GM12875 (cell line): Measurements from ENCODE around the gene PLCXD1.

ENCODE experiments used
- H3K4me3 ChIP-seq: one replicate; pipeline ENCODE4 v1.5.1; 2011; ENCODE audit warnings: low read depth, low read length, control low read depth
- TF ChIP-seq, protein P1 (sequence below): IDR thresholded peaks from 2 replicates; pipeline ENCODE4 v1.5.1; 2011; ENCODE audit warnings: low read depth, mild to moderate bottlenecking, control low read depth, inconsistent platforms, low read length, moderate library complexity, borderline replicate concordance; ENCODE audit not compliant: insufficient read depth

Gene PLCXD1

DNA sequence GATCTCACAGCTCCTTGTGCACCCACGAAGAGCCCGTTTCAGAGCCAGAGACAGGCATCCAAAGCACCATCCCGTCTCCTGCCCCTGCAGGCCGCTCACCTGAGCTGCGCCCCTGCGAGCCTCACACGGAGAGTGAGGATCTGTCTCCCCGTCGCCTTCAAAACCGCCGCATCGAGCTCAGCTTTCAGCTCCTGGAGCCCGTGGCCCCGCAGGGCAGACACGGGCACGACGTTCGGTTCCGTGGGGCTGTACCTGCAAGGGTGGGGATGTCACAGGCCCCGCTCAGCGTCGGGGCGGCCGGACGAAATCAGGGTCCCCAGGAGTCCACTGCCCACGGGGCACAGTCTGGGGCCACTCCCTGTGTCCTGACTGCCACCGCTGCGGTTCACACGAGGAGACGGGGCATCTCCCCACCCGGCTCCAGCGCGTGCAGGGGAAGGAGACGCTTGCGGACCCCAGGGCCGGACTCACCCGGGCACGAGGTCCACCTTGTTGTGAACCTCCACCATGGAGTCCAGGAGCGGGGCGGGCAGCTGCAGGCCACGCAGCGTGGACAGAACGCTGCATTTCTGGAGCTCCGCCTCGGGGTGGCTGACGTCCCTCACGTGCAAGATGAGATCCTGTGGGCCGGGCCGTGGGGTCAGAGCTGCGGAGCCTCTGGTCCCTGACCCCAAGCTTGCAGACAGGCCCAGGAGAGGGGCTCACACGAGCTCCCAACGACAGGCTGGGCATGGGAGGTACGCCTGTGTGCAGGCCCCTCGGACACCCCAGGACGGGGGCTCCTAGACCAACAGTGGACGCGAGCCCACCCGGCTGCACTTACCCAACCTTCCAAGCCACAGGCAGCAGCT, 26.3 kb downstream of the PLCXD1 start:
- TF ChIP-seq, protein P1, sequence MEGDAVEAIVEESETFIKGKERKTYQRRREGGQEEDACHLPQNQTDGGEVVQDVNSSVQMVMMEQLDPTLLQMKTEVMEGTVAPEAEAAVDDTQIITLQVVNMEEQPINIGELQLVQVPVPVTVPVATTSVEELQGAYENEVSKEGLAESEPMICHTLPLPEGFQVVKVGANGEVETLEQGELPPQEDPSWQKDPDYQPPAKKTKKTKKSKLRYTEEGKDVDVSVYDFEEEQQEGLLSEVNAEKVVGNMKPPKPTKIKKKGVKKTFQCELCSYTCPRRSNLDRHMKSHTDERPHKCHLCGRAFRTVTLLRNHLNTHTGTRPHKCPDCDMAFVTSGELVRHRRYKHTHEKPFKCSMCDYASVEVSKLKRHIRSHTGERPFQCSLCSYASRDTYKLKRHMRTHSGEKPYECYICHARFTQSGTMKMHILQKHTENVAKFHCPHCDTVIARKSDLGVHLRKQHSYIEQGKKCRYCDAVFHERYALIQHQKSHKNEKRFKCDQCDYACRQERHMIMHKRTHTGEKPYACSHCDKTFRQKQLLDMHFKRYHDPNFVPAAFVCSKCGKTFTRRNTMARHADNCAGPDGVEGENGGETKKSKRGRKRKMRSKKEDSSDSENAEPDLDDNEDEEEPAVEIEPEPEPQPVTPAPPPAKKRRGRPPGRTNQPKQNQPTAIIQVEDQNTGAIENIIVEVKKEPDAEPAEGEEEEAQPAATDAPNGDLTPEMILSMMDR, result no peak
- no peak overlapping the region for H3K4me3 ChIP-seq

DNA sequence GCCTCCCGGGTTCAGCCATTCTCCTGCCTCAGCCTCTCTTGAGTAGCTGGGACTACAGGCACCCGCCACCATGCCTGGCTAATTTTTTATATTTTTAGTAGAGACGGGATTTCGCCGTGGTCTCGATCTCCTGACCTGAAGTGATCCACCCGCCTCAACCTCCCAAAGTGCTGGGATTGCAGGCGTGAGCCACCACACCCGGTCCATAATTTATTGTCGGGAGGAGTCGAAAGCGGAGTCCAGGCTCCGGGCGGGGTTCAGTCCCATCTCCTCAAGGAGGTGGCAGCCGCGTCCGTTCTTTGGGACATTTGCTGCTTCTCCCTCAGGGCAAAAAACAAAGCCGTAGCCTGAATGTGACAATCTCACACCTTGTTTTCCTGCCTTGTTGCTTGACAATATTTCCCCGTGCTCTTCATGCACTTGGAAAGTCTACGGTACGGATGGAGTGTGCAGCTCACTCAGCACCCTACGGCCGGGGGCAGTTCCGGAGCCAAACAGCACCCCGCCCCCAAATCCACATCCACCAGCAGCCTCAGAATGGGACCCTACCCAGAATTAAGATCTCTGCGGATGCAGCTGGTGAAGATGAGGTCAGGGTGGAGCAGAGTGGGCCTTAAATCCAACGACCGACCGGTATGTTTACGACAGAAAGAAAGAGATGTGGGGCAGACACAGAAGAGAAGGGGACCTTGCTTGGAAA, 27.8 kb downstream of the PLCXD1 start:
- TF ChIP-seq, protein P1, result no peak
- H3K4me3 ChIP-seq, result no peak overlapping the region

DNA sequence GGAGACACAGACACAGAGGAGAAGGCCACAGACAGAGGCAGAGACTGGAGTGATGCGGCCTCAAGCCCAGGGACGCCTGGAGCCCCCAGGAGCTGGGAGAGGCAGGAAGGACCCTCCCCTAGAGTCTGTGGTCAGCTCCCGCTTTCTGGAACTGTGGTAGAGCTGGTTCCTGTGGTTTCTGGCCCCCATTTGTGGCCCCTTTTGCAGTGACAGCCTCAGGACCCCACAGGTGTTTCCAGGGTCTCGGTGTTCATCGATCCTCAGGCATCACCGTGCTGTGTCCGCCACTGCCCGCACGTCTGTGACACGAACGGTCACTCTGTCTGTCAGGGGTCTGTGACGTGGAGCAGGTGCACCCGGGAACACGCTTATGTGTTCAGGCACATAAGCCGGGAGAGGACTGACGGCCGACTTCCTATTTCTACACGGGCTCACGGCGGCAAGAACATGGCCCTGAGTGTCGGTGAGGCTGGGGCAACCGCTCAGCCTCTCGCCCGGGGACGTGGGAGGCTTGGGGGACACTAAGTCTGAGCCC, 29.5 kb downstream of the PLCXD1 start:
- H3K4me3 ChIP-seq, result no peak overlapping the region
- TF ChIP-seq, protein P1, result no peak

DNA sequence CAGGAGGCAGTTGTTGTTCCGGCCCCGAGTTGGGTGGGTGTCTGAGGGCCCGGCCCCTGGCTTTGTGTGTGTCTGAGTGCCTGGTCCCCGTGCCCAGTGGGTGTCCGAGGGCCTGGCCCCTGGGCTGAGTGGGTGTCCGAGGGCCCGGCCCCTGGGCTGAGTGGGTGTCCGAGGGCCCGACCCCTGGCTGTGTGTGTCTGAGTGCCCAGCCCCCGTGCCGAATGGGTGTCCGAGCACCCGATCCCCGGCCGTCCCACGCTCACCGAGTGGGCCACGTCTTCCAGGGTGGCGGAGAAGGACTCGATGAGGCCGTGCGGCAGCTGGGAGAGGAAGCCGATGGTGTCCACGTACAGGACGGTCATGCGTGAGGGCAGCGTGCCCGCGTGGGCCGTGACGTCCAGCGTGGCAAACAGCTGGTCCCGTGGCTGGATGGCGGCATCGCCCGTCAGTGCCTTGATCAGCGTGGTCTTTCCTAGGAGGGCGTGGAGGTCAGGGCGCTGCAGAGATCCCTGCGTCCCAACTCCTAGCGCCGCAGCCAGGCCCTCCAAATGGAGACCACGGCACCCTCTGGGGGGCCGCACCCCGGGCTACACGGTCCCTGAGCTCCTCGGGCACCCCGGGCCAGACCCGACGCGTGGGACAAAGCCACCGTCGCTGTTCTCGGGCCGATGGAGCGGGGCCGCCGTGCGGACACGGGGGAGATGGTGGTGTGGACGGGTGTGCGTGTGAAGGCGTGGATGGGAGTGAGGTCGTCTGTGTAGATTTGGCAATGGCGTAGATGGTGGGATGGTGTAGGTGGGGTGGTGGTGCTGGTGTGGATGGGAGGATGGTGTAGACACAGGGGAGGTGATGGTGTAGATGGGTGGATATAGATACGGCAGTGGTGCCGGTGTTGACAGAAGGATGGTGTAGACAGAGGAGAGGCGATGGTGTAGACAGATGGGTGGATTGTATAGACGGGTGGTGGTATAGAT, 30.3 kb downstream of the PLCXD1 start:
- TF ChIP-seq, protein P1, result no peak
- no peak overlapping the region for H3K4me3 ChIP-seq

DNA sequence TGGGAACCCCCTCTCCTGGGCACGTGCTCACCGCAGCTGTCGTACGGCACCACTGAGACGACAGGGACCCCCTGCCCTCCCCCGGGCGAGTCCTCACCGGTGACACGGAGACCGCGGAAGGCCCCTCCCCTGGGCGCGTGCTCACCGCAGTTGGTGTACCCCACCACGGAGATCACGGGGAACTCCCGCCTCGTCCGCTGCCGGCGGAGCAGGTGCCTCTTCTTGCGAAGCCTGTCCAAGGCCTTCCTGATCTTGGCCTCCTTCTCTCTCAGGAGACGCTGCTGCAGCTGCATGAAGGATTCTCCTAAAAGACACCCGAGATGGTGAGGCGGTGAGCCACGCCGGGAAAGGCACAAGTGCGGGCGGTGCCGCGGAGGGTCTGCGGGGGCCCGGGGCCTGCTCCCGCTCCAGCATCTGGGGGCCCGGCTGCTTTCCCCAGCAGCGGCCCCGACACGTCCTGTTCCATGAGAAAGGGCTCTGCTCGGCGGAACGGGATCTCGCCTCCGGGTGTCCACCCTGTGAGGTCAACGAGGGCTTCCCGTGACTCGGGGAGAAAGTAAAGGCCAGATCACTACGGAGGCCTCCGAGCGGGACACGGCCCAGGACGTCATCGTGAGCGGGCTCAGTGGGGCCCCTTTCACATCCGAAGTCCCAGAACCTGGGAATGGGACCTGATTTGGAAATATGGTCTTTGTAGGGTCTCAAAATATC, 31.6 kb downstream of the PLCXD1 start:
- TF ChIP-seq, protein P1, result no peak
- no peak overlapping the region for H3K4me3 ChIP-seq

DNA sequence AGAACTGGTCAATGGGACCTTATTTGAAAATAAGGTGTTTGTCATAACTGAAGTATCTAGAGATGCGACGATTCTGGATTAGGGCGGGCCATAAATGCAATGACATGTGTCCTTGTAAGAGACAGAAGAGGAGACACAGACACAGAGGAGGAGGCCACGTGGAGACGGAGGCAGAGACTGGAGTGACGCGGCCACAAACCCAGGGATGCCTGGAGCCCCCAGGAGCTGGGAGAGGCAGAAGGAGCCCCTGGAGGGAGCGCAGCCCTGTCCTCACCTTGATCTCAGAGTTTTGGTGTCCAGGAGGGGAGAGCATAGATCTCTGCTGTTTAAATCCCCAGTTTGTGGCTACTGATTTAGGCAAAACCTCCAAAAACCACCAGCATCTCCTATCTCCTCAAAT, 32.4 kb downstream of the PLCXD1 start:
- H3K4me3 ChIP-seq, result no peak overlapping the region
- TF ChIP-seq, protein P1, result no peak
